Uterus (tissue), 2 donors: ENCODE results near the gene PTGER1.

Experiments
- POLR2A ChIP-seq, 2 donors: fragments of 450-650 bp; IDR thresholded peaks; one replicate each; pipeline ENCODE4 v1.6.1; 2016; ENCODE audit warnings: antibody characterized with exemption in 2 of 2, mild to moderate bottlenecking in 1 of 2, moderate library complexity in 1 of 2
- TF ChIP-seq, protein P1 (sequence below), 4 experiments: fragments of 200-600 bp in 2 of 4; fragments of 450-650 bp in 2 of 4; sonication (generic) in 2 of 4; IDR thresholded peaks; one replicate each; pipeline ENCODE4 v1.5.1; 2016 to 2019; ENCODE audit warnings: antibody characterized with exemption in 4 of 4, mild to moderate bottlenecking in 2 of 4, moderate library complexity in 1 of 4

DNA sequence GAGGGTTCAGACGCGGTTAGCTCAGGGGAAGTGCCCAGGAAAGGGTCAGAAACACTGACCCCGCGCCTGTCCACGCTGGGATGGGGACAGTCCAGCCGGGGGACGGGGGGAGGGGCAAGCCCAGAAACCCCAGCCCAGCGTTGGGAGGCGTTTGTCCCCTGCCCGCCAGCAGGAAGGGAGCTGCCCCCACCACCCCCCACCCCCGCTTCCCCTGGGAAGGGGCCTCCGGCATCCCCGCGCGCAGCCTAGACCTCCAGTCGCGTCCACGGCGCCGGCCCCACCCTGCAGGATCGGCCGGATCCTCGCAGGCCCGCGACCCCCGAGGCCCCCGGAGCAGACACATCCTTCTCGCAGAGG lies 20.5 kb upstream of the PTGER1 start:
- TF ChIP-seq, protein P1, sequence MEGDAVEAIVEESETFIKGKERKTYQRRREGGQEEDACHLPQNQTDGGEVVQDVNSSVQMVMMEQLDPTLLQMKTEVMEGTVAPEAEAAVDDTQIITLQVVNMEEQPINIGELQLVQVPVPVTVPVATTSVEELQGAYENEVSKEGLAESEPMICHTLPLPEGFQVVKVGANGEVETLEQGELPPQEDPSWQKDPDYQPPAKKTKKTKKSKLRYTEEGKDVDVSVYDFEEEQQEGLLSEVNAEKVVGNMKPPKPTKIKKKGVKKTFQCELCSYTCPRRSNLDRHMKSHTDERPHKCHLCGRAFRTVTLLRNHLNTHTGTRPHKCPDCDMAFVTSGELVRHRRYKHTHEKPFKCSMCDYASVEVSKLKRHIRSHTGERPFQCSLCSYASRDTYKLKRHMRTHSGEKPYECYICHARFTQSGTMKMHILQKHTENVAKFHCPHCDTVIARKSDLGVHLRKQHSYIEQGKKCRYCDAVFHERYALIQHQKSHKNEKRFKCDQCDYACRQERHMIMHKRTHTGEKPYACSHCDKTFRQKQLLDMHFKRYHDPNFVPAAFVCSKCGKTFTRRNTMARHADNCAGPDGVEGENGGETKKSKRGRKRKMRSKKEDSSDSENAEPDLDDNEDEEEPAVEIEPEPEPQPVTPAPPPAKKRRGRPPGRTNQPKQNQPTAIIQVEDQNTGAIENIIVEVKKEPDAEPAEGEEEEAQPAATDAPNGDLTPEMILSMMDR (IDR thresholded peaks at IDR 0.05) = no peak
- TF ChIP-seq POLR2A (IDR thresholded peaks at IDR 0.05) = no peak
